ENCODE data around the gene MS4A4A.

MS4A4A gene

DNA sequence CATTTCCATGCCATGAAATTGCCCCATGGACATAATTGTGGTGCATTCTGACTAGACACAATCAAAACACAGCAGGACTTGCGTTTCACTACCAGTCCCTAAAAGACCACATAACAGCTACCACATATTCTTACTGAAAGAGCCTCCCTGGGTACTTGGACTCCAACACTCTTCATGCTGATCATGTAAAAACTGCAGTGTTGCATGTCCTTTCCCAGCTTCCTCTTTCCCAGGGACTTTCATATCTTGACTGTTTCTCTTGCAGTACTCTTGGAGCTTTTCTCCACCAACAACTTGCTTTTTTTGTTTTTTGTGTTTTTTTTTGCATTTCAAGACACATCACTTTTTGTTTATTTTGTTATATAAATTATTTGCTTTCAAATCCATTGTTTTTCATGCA, 69.5 kb downstream of the MS4A4A start:
- DNase-seq: peak; percentile 8

DNA sequence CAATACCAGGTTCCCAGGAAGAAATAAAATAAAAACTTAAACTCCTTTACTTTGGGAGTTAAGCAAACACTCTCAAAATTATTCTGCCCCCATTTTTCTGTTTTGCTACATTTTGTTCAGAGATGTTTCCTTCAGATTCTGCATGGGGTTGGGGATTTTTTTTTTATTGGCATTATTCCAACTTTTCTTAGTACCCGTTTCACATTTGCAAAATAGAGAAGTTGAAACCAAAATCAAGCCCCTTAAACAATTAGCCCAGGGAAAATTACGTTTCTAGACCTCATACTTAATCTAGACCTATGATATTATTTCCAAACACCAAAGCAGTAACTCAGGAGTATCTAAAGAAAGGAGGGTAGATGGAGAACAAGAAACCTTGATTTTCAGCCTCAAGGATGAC, 77.3 kb downstream of the MS4A4A start:
- DNase-seq: no peak

All from midbrain (tissue), 1 donor.